HCT116 (cell line): ENCODE results near the gene YTHDC2. TPM values are rescaled to one million over a fixed set of nuclear protein-coding genes. Genes with fewer than 3 reads are reported as not detected.

ENCODE experiments used
- total RNA-seq: library from RNA; stranded (reverse); gene quantifications from one replicate; pipeline ENCODE4 v1.2.1, GENCODE V29; 2021; ENCODE audit not compliant: unreplicated experiment

The YTHDC2 gene
- total RNA-seq, 1 experiment from 2014 or later, result 22.2 TPM

Other genes starting within 250 kb of the YTHDC2 start
- not detected for gene TSSK1B, start 78.7 kb upstream of the YTHDC2 start, total RNA-seq
- gene MCC, start 25.2 kb upstream of the YTHDC2 start, total RNA-seq, result 20.1 TPM